Endothelial cell of umbilical vein (primary cell): ENCODE data around the gene LRRC32. TPM values are rescaled to one million over a fixed set of nuclear protein-coding genes. Genes with fewer than 3 reads are reported as not detected.

ENCODE experiments used
- BruUV-seq: library from RNA; stranded (reverse); fragments of 400-500 nt; replicated peaks from 2 replicates; lab custom pipeline; 2021; lab: Mats Ljungman, UMichigan
- CTCF ChIA-PET: fragments of 300-600, 350-600 bp; sonication (Branson Sonifier 250); formaldehyde crosslinking; loops from one replicate; lab custom pipeline; 2021; ENCODE audit warnings: antibody characterized with exemption, inconsistent platforms; lab: Charles Lee
- POLR2A ChIA-PET: fragments of 300-600, 350-600 bp; sonication (Branson Sonifier 250); formaldehyde crosslinking; loops from one replicate; lab custom pipeline; 2021; ENCODE audit warnings: antibody characterized with exemption, inconsistent platforms; lab: Charles Lee
- DNase-seq: peaks from one replicate; pipeline ENCODE4 v3.0.0-alpha.2; 2011; ENCODE audit warnings: low read depth, low spot score
- FAIRE-seq: peaks from 2 replicates; lab custom pipeline; 2011; peaks lifted over from hg19 to GRCh38; lab: Jason Lieb, UNC
- H2AFZ ChIP-seq: 2 replicates; pipeline ENCODE4 v1.6.0; 2012; ENCODE audit warnings: low read depth, low read length, control low read depth, inconsistent platforms
- H3K27ac ChIP-seq: 2 replicates; pipeline ENCODE4 v1.5.1; 2011; ENCODE audit warnings: low read depth, mild to moderate bottlenecking, control low read depth, low read length, moderate library complexity; ENCODE audit not compliant: insufficient read depth
- H3K27me3 ChIP-seq, 2 experiments: 2 replicates each; pipeline versions ENCODE4 v1.6.0 to v1.6.1; 2011; ENCODE audit warnings: low read length in 2 of 2, mixed read lengths in 1 of 2; ENCODE audit not compliant: control insufficient read depth in 2 of 2, insufficient read depth in 2 of 2
- H3K36me3 ChIP-seq, 2 experiments: 2 replicates in 1 of 2; 3 replicates in 1 of 2; pipeline ENCODE4 v1.5.1; 2011; ENCODE audit warnings: low read length in 2 of 2, mild to moderate bottlenecking in 1 of 2, moderate library complexity in 1 of 2; ENCODE audit not compliant: control insufficient read depth in 2 of 2, insufficient read depth in 2 of 2; ENCODE audit errors: extremely low read depth in 1 of 2
- H3K4me1 ChIP-seq: 3 replicates; pipeline ENCODE4 v1.5.1; 2011; ENCODE audit warnings: mild to moderate bottlenecking, low read length; ENCODE audit not compliant: control insufficient read depth, insufficient read depth; ENCODE audit errors: extremely low read depth
- H3K4me2 ChIP-seq: 2 replicates; pipeline ENCODE4 v1.6.1; 2011; ENCODE audit warnings: low read length, control low read depth, mixed read lengths; ENCODE audit not compliant: insufficient read depth
- H3K4me3 ChIP-seq, 3 experiments: fragments of 200-600 bp in 1 of 3; sonication (generic), shearing (Covaris generic) in 1 of 3; replicated peaks in 1 of 3; 2 replicates each; pipeline ENCODE4 v1.5.1; 2011 to 2016; ENCODE audit warnings: control low read depth in 3 of 3, low read length in 3 of 3, mild to moderate bottlenecking in 2 of 3, inconsistent platforms in 1 of 3, low read depth in 1 of 3, moderate library complexity in 1 of 3; ENCODE audit not compliant: insufficient read depth in 1 of 3
- H3K79me2 ChIP-seq: 2 replicates; pipeline ENCODE4 v1.6.0; 2012; ENCODE audit warnings: low read length, inconsistent platforms; ENCODE audit not compliant: control insufficient read depth, insufficient read depth
- H3K9ac ChIP-seq: replicated peaks from 2 replicates; pipeline ENCODE3; 2011; ENCODE audit warnings: low read length, control low read depth; ENCODE audit not compliant: insufficient read depth; ENCODE audit errors: extremely low read depth
- H3K9me1 ChIP-seq: replicated peaks from 3 replicates; pipeline ENCODE4 v1.6.0; 2011; ENCODE audit warnings: mild to moderate bottlenecking, low read length; ENCODE audit not compliant: control insufficient read depth, insufficient read depth; ENCODE audit errors: extremely low read depth
- H3K9me3 ChIP-seq: replicated peaks from 2 replicates; pipeline ENCODE4 v1.5.1; 2012; ENCODE audit warnings: low read length, inconsistent platforms; ENCODE audit not compliant: control insufficient read depth, insufficient read depth
- H4K20me1 ChIP-seq: replicated peaks from 2 replicates; pipeline ENCODE3; 2011; ENCODE audit warnings: mild to moderate bottlenecking, low read length; ENCODE audit not compliant: control insufficient read depth, insufficient read depth; ENCODE audit errors: extremely low read depth
- CTCF ChIP-seq, 2 donors: IDR thresholded peaks; 1 replicate in 1 of 2; 2 replicates in 1 of 2; pipeline ENCODE4 v1.5.1; 2011; ENCODE audit warnings: low read length in 2 of 2, mild to moderate bottlenecking in 2 of 2, moderate library complexity in 2 of 2, control low read depth in 1 of 2, inconsistent platforms in 1 of 2, low read depth in 1 of 2; ENCODE audit not compliant: insufficient read depth in 1 of 2; ENCODE audit errors: extremely low read depth in 1 of 2
- EZH2 ChIP-seq: IDR thresholded peaks from 2 replicates; pipeline ENCODE4 v1.6.1; 2012; ENCODE audit warnings: borderline replicate concordance, low read depth, mild to moderate bottlenecking, moderate library complexity, low read length, inconsistent platforms; ENCODE audit not compliant: severe bottlenecking
- FOS ChIP-seq: IDR thresholded peaks from 2 replicates; pipeline ENCODE4 v1.6.1; 2011; ENCODE audit warnings: mild to moderate bottlenecking, low read length, moderate library complexity, borderline replicate concordance; ENCODE audit not compliant: insufficient read depth
- GATA2 ChIP-seq: IDR thresholded peaks from 2 replicates; pipeline ENCODE4 v1.7.0; 2011; ENCODE audit warnings: low read depth, mild to moderate bottlenecking, moderate library complexity, mixed read lengths, low read length; ENCODE audit not compliant: insufficient read length, insufficient read depth
- JUN ChIP-seq: IDR thresholded peaks from 2 replicates; pipeline ENCODE4 v1.6.1; 2011; ENCODE audit warnings: borderline replicate concordance, low read depth; ENCODE audit not compliant: insufficient read length, insufficient read depth
- MAX ChIP-seq: IDR thresholded peaks from 2 replicates; pipeline ENCODE4 v1.6.1; 2011; ENCODE audit not compliant: insufficient read depth, insufficient read length
- MYC ChIP-seq: IDR thresholded peaks from one replicate; pipeline ENCODE4 v1.6.1; 2011; ENCODE audit warnings: mild to moderate bottlenecking, low read depth, low read length
- POLR2A ChIP-seq: IDR thresholded peaks from 2 replicates; pipeline ENCODE4 v1.6.1; 2012; ENCODE audit warnings: low read depth, mild to moderate bottlenecking, control low read depth, low read length
- POLR2AphosphoS5 ChIP-seq: IDR thresholded peaks from 2 replicates; pipeline ENCODE4 v1.6.1; 2012; ENCODE audit warnings: low read depth, mild to moderate bottlenecking, control low read depth, low read length, moderate library complexity; ENCODE audit not compliant: insufficient read depth
- dilution Hi-C: fragments of 300-500 bp; cut with MboI; formaldehyde crosslinking; loops from one replicate; pipeline ENCODE4 v1.15.0; 2019; ENCODE audit warnings: low sequenced_read_pairs; ENCODE audit not compliant: extremely low pct_ligation_motif_present
- intact Hi-C: fragments of 100-400 bp; cut with micrococcal nuclease; formaldehyde crosslinking; loops from one replicate; pipeline ENCODE4 v1.10.0; 2022
- polyA plus RNA-seq, 4 experiments: library from polyadenylated mRNA; depleted of rRNA in 3 of 4; stranded (reverse) in 3 of 4; unstranded in 1 of 4; fragments of >200 nt; gene quantifications; 2 replicates each; pipeline versions ENCODE4 v1.2.1 to v1.2.3, GENCODE V29; 2011 to 2012; ENCODE audit warnings: missing spikeins in 1 of 4
- total RNA-seq: library from RNA; stranded (reverse); gene quantifications from 2 replicates; pipeline ENCODE4 v1.2.3, GENCODE V29; 2021

The LRRC32 gene
- total and polyA plus RNA-seq, 2 donors (not counting 3 experiments of a cell fraction or from before 2014, with no cell fraction given) = 77.2 to 117 TPM

DNA sequence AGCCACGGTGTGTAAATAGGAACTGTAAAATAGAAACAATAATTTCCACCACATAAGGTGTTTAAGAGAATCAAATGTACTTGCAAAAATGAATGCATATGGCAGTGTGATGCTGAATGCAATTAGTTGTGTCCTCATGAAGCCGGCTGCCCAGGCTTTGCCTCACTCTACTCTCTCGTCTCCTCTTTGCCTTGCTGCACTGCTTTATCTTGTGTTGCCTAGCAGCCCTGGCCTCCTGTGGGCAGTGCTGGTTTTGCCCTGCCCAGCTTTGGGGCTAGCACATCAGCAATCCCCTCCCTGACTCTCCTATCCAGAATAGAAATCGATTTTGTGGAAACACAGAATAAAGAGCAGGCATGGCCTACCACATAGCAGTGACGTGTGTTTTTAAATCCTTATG, 30.0 kb downstream of the LRRC32 start:
- no peak for FAIRE-seq

More for the DNA sequence above, 30.0 kb downstream of the LRRC32 start:
- no peaks in the 10 kb centered on the region for H3K9me1 ChIP-seq
- no peak overlapping the region for H3K9ac ChIP-seq
- H4K20me1 ChIP-seq = no peaks in the 10 kb centered on the region
- no peak overlapping the region for H3K27ac ChIP-seq
- BruUV-seq = no TSS peak
- peaks cover 3 to 4% of the 10 kb centered on the region in 2 experiments for H3K27me3 ChIP-seq
- no peak for TF ChIP-seq POLR2AphosphoS5
- no peak for TF ChIP-seq MAX
- no peak for TF ChIP-seq MYC
- no peak for TF ChIP-seq JUN
- TF ChIP-seq GATA2 = no peak
- TF ChIP-seq CTCF (IDR thresholded peaks at IDR 0.05; ENCODE audit: extremely low read depth in 1 of 2, insufficient read depth in 1 of 2, low read depth in 1 of 2, low read length in 2 of 2) = no peak
- TF ChIP-seq POLR2A = no peak
- no peak for TF ChIP-seq EZH2
- TF ChIP-seq FOS = no peak
- H3K79me2 ChIP-seq = no peaks in the 10 kb centered on the region
- H3K9me3 ChIP-seq = no peaks in the 10 kb centered on the region
- ChIA-PET POLR2A (no interaction called here), CTCF (no interaction called here)
- dilution Hi-C loops (no loop called here), intact Hi-C loops (no loop called here)
- peaks cover 17% of the 10 kb centered on the region for H3K4me1 ChIP-seq
- no peak overlapping the region for H3K4me3 ChIP-seq
- no peak overlapping the region for H3K4me2 ChIP-seq
- no peaks in the 10 kb centered on the region for H3K36me3 ChIP-seq
- no peak for DNase-seq
- H2AFZ ChIP-seq = no peak overlapping the region
